Stimulated activated CD4-positive, alpha-beta T cell treated with anti-CD3 and anti-CD28 coated beads, TNF-alpha, amount 100 ng/mL, for 48 hours (primary cell): ENCODE results near the gene STX19.
"Not testable (repeated sequence)": the region's sequence is repeated elsewhere in the genome, so short reads cannot be mapped to it uniquely, and the experiment has no call there.

Experiments used
- DNase-seq, 3 donors: peaks; one replicate each; pipeline ENCODE4 v3.0.0-alpha.2; 2020; ENCODE audit warnings: low read depth in 3 of 3

STX19 gene

GRCh38 chr3:94028093-94028837 lies at the start of gene STX19:
Gene STX19, minus strand, starts transcription at chr3:94028597. Its CDS starts 13,328 bp downstream, at chr3:94015269.
- no peak for DNase-seq

GRCh38 chr3:94076055-94076454 lies 47.7 kb upstream of the STX19 start:
- no peak for DNase-seq

- DNase-seq: no peak
Observed at GRCh38 chr3:94071713-94072284, 43.4 kb upstream of the STX19 start.

- DNase-seq: no peak
Observed at GRCh38 chr3:94070341-94070911, 42.0 kb upstream of the STX19 start.

- no peak for DNase-seq
Observed at GRCh38 chr3:94069194-94069813, 40.9 kb upstream of the STX19 start.

- DNase-seq: no peak
Observed at GRCh38 chr3:94066506-94067500, 38.4 kb upstream of the STX19 start.

- no peak for DNase-seq
Observed at GRCh38 chr3:94065819-94066480, 37.6 kb upstream of the STX19 start.

GRCh38 chr3:94065122-94065521 lies 36.7 kb upstream of the STX19 start:
- DNase-seq: no peak

GRCh38 chr3:94064243-94064860 lies 36.0 kb upstream of the STX19 start:
- no peak for DNase-seq

GRCh38 chr3:94063496-94064119 lies 35.2 kb upstream of the STX19 start:
- DNase-seq: no peak

- peak; percentile 57 to 77 (median 73) for DNase-seq
Observed at GRCh38 chr3:94062513-94063404, 34.4 kb upstream of the STX19 start, which contains the start of the genes DHFR2 and NSUN3. Gene DHFR2, minus strand, starts transcription at chr3:94062916. Its CDS starts 1,405 bp downstream, at chr3:94061511. Gene NSUN3, plus strand, starts transcription at chr3:94063061. Its CDS starts 66 bp downstream, at chr3:94063127.

- no peak for DNase-seq
Observed at GRCh38 chr3:94061297-94061696, 32.9 kb upstream of the STX19 start.

- DNase-seq: no peak
Observed at GRCh38 chr3:94050546-94050945, 22.1 kb upstream of the STX19 start.

- DNase-seq: no peak
Observed at GRCh38 chr3:94049267-94049666, 20.9 kb upstream of the STX19 start.

GRCh38 chr3:94046533-94046932 lies 18.1 kb upstream of the STX19 start:
- DNase-seq: no peak

GRCh38 chr3:94044100-94044936 lies 15.9 kb upstream of the STX19 start:
- not testable (repeated sequence) for DNase-seq

GRCh38 chr3:94043285-94043684 lies 14.9 kb upstream of the STX19 start:
- DNase-seq: no peak
